ENCODE measurements around the gene POU2AF1.
A peak's percentile ranks its signal among the peaks of the same experiment; 100 is the strongest.

POU2AF1 gene

DNA sequence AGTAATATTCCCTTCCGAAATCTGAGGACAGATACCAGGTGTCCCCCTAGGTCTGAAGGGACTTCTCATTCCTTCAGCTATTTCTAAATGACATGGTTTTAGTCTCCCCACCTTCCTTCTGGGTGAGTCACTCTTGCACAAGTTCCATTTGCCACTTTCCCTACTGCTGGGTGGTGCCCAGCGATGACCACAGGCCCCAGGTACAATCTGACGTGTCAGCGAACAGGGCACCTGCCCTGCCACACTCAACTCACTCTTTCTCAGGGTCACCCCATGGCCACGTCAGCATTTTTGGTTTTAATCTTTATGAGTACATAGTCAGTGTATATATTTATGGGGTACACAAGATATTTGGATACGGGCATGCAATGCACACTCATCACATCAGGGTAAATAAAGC lies 17.2 kb downstream of the POU2AF1 start:
- Histone ChIP-seq H3K27ac (ENCODE audit: low read depth, low read length) (no peak overlapping the region), H3K9me3 (ENCODE audit: control insufficient read depth in 1 of 2, low read length in 2 of 2) (no peaks in the 10 kb centered on the region), H3K4me1 (ENCODE audit: control insufficient read depth in 1 of 2, insufficient read depth in 2 of 2, low read length in 2 of 2) (peaks cover 31 to 38% of the 10 kb centered on the region in 2 donors), H3K36me3 (ENCODE audit: control insufficient read depth in 1 of 2, insufficient read depth in 2 of 2, low read length in 2 of 2) (no peaks in the 10 kb centered on the region), H3K9ac (ENCODE audit: low read depth in 1 of 2, low read length in 2 of 2) (no peak overlapping the region), H3K27me3 (ENCODE audit: control insufficient read depth in 1 of 2, insufficient read depth in 2 of 2, low read length in 2 of 2) (peaks cover 0 to 3% of the 10 kb centered on the region in 2 donors), H3K4me3 (ENCODE audit: low read depth in 1 of 2, low read length in 2 of 2) (no peak overlapping the region)

- no peak overlapping the region for H3K27ac ChIP-seq (ENCODE audit: low read depth, low read length)
- H3K9ac ChIP-seq (ENCODE audit: low read depth in 1 of 2, low read length in 2 of 2) = no peak overlapping the region
- H3K4me3 ChIP-seq (ENCODE audit: low read depth in 1 of 2, low read length in 2 of 2) = no peak overlapping the region
- H3K4me1 ChIP-seq (ENCODE audit: control insufficient read depth in 1 of 2, insufficient read depth in 2 of 2, low read length in 2 of 2) = peaks cover 34 to 38% of the 10 kb centered on the region in 2 donors
- H3K27me3 ChIP-seq (ENCODE audit: control insufficient read depth in 1 of 2, insufficient read depth in 2 of 2, low read length in 2 of 2) = peaks cover 0 to 3% of the 10 kb centered on the region in 2 donors
- H3K36me3 ChIP-seq (ENCODE audit: control insufficient read depth in 1 of 2, insufficient read depth in 2 of 2, low read length in 2 of 2) = no peaks in the 10 kb centered on the region
- H3K9me3 ChIP-seq (ENCODE audit: control insufficient read depth in 1 of 2, low read length in 2 of 2) = no peaks in the 10 kb centered on the region
Measured at GRCh38 chr11:111361052-111361801, 17.8 kb downstream of the POU2AF1 start.

GRCh38 chr11:111360150-111361043 lies 18.7 kb downstream of the POU2AF1 start:
- Histone ChIP-seq H3K4me3 (ENCODE audit: low read depth in 1 of 2, low read length in 2 of 2) (peak overlapping the region in 1 of 2 donors; percentile 12), H3K36me3 (ENCODE audit: control insufficient read depth in 1 of 2, insufficient read depth in 2 of 2, low read length in 2 of 2) (no peaks in the 10 kb centered on the region), H3K9me3 (ENCODE audit: control insufficient read depth in 1 of 2, low read length in 2 of 2) (no peaks in the 10 kb centered on the region), H3K4me1 (ENCODE audit: control insufficient read depth in 1 of 2, insufficient read depth in 2 of 2, low read length in 2 of 2) (peaks cover 42 to 46% of the 10 kb centered on the region in 2 donors), H3K27me3 (ENCODE audit: control insufficient read depth in 1 of 2, insufficient read depth in 2 of 2, low read length in 2 of 2) (peaks cover 0 to 3% of the 10 kb centered on the region in 2 donors), H3K27ac (ENCODE audit: low read depth, low read length) (no peak overlapping the region), H3K9ac (ENCODE audit: low read depth in 1 of 2, low read length in 2 of 2) (peak overlapping the region in 1 of 2 donors; percentile 14)

- Histone ChIP-seq H3K9ac (ENCODE audit: low read depth in 1 of 2, low read length in 2 of 2) (peak overlapping the region in 1 of 2 donors; percentile 14), H3K9me3 (ENCODE audit: control insufficient read depth in 1 of 2, low read length in 2 of 2) (no peaks in the 10 kb centered on the region), H3K4me3 (ENCODE audit: low read depth in 1 of 2, low read length in 2 of 2) (peak overlapping the region; percentile 12 to 29), H3K36me3 (ENCODE audit: control insufficient read depth in 1 of 2, insufficient read depth in 2 of 2, low read length in 2 of 2) (no peaks in the 10 kb centered on the region), H3K27me3 (ENCODE audit: control insufficient read depth in 1 of 2, insufficient read depth in 2 of 2, low read length in 2 of 2) (peaks cover 0 to 3% of the 10 kb centered on the region in 2 donors), H3K4me1 (ENCODE audit: control insufficient read depth in 1 of 2, insufficient read depth in 2 of 2, low read length in 2 of 2) (peaks cover 43 to 45% of the 10 kb centered on the region in 2 donors), H3K27ac (ENCODE audit: low read depth, low read length) (no peak overlapping the region)
Measured at GRCh38 chr11:111359223-111360149, 19.6 kb downstream of the POU2AF1 start.

DNA sequence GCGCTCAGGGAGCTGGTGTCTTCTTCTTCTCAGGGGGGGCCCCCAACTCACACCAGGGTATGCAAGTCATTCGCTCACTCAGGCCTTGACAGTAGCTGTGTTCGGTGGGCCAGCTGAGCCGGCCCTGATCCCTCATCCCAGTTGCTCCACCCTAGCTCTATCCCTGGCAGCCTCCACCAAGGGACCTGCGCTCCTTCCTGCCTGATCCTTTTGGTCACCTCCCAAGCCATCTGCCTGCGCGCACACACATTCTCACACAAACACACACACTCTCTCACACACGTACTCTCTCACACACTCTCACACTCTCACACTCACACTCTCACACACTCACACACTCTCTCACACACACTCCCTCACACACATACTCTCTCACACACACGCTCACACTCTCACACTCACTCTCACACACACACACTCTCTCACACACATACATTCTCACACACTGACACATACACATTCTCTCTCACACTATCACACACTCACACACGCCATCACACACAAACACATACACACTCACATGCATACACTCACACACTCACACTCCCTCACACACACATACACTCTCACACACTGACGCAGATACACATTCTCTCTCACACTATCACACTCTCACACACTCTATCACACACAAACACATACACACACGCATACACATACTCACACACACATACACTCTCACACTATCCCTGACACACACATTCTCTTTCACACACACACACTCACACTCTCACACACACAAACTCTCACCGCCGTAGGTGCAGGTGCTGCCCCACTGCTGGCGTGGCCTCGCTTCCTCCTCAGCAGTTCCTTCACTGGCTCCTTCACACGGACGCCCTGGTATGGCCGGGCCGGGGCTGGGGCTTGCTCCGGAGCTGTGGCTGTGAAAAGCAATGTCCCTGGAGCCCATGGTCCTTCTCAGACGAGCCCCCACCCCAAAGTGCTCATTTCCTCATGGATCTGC lies 20.8 kb downstream of the POU2AF1 start:
- Histone ChIP-seq H3K27me3 (ENCODE audit: control insufficient read depth in 1 of 2, insufficient read depth in 2 of 2, low read length in 2 of 2) (peaks cover 0 to 3% of the 10 kb centered on the region in 2 donors), H3K4me3 (ENCODE audit: low read depth in 1 of 2, low read length in 2 of 2) (no peak overlapping the region), H3K9ac (ENCODE audit: low read depth in 1 of 2, low read length in 2 of 2) (no peak overlapping the region), H3K9me3 (ENCODE audit: control insufficient read depth in 1 of 2, low read length in 2 of 2) (no peaks in the 10 kb centered on the region), H3K4me1 (ENCODE audit: control insufficient read depth in 1 of 2, insufficient read depth in 2 of 2, low read length in 2 of 2) (peaks cover 45 to 48% of the 10 kb centered on the region in 2 donors), H3K27ac (ENCODE audit: low read depth, low read length) (no peak overlapping the region), H3K36me3 (ENCODE audit: control insufficient read depth in 1 of 2, insufficient read depth in 2 of 2, low read length in 2 of 2) (no peaks in the 10 kb centered on the region)

DNA sequence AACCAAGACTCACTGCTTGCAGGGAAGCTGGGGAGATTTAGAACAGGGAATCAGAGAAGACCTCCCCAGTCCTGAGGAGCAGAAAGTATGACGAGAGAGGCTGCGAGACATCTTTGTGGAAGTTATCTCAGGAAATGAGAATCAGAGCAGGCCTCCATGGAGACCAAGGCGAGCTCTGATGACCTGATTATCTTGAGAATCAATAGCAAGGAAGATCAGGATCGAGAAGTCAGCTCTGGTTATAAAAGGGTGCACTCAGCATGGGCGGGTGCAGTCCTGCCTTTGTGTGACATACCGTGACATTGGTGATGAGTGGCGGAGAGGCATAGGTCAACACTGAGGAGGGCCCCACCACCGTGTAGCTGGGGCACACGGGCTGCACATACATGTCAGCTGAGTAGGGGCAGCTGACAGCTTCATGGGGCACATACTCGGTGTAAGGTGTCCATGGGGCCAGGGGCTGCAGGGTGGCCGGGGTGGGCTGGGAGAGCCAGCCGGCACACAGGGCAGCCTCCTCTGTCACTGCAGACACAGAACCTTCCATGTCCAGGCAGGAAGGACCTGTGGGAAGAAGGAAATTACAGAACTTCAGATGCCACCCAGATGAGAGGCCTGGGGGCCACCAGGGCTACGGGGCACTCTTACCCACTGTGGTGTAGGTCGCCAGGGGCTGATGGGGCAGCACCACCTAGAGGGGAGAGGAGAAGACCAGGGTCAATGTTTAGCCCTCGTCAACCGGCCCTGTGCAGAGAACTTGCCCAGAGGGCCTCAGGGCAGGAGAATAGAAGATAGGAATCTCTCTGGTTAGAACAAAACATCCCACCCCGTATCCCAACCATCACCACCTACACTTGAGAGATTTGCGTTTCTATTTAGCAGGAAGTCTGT lies 21.7 kb downstream of the POU2AF1 start:
- Histone ChIP-seq H3K4me1 (ENCODE audit: control insufficient read depth in 1 of 2, insufficient read depth in 2 of 2, low read length in 2 of 2) (peaks cover 50% of the 10 kb centered on the region in 2 donors), H3K27me3 (ENCODE audit: control insufficient read depth in 1 of 2, insufficient read depth in 2 of 2, low read length in 2 of 2) (peaks cover 0 to 3% of the 10 kb centered on the region in 2 donors), H3K4me3 (ENCODE audit: low read depth in 1 of 2, low read length in 2 of 2) (no peak overlapping the region)

GRCh38 chr11:111356660-111357048 lies 22.4 kb downstream of the POU2AF1 start:
- Histone ChIP-seq H3K27ac (ENCODE audit: low read depth, low read length) (no peak overlapping the region), H3K36me3 (ENCODE audit: control insufficient read depth in 1 of 2, insufficient read depth in 2 of 2, low read length in 2 of 2) (no peaks in the 10 kb centered on the region), H3K4me1 (ENCODE audit: control insufficient read depth in 1 of 2, insufficient read depth in 2 of 2, low read length in 2 of 2) (peaks cover 50 to 51% of the 10 kb centered on the region in 2 donors), H3K9ac (ENCODE audit: low read depth in 1 of 2, low read length in 2 of 2) (no peak overlapping the region), H3K9me3 (ENCODE audit: control insufficient read depth in 1 of 2, low read length in 2 of 2) (no peaks in the 10 kb centered on the region), H3K27me3 (ENCODE audit: control insufficient read depth in 1 of 2, insufficient read depth in 2 of 2, low read length in 2 of 2) (no peaks in the 10 kb centered on the region), H3K4me3 (ENCODE audit: low read depth in 1 of 2, low read length in 2 of 2) (no peak overlapping the region)

More for the DNA sequence above, 21.7 kb downstream of the POU2AF1 start:
- Histone ChIP-seq H3K36me3 (ENCODE audit: control insufficient read depth in 1 of 2, insufficient read depth in 2 of 2, low read length in 2 of 2) (no peaks in the 10 kb centered on the region), H3K9ac (ENCODE audit: low read depth in 1 of 2, low read length in 2 of 2) (no peak overlapping the region), H3K27ac (ENCODE audit: low read depth, low read length) (no peak overlapping the region), H3K9me3 (ENCODE audit: control insufficient read depth in 1 of 2, low read length in 2 of 2) (no peaks in the 10 kb centered on the region)

DNA sequence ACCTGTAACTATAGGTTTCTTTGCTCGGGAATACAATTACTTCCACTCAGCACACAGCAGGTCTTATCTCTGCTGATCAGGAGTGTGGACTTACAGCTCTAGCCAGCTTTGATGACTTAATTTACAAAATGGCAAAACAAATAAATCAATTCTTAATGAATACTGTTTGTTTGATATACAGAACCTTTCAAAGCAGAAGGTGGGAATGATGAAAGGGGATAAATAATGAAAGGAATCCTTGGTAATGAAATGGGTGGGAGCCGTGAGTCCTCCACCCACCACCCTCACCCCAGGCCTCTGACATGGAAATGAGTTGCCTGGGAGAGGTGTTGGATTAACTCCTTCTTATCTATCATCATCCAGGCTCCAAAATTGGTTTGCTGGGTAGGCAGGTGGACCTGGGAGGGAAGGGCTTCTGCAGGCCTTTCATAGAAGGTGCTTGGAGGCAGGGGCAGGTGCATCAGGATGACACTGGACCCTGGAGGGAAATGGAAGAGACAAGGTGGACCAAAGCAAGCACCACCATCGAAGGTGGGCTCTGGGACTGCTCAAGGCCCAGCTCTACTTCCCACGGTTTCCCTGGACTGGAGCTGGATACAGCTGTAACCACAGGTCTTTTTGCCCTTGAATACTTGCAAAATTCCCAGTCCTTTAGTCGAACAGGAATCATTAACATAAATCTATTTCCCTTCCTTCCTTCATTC lies 23.0 kb downstream of the POU2AF1 start:
- no peak overlapping the region for H3K4me3 ChIP-seq (ENCODE audit: low read depth in 1 of 2, low read length in 2 of 2)
- H3K9me3 ChIP-seq (ENCODE audit: control insufficient read depth in 1 of 2, low read length in 2 of 2) = no peaks in the 10 kb centered on the region
- no peak overlapping the region for H3K9ac ChIP-seq (ENCODE audit: low read depth in 1 of 2, low read length in 2 of 2)
- H3K27ac ChIP-seq (ENCODE audit: low read depth, low read length) = no peak overlapping the region
- no peaks in the 10 kb centered on the region for H3K27me3 ChIP-seq (ENCODE audit: control insufficient read depth in 1 of 2, insufficient read depth in 2 of 2, low read length in 2 of 2)
- no peaks in the 10 kb centered on the region for H3K36me3 ChIP-seq (ENCODE audit: control insufficient read depth in 1 of 2, insufficient read depth in 2 of 2, low read length in 2 of 2)
- H3K4me1 ChIP-seq (ENCODE audit: control insufficient read depth in 1 of 2, insufficient read depth in 2 of 2, low read length in 2 of 2) = peaks cover 45 to 51% of the 10 kb centered on the region in 2 donors
